ENCODE results near the gene ARL6IP4. TPM values are rescaled to one million over a fixed set of nuclear protein-coding genes. Genes with fewer than 3 reads are reported as not detected.

ARL6IP4 gene
- total RNA-seq, 1 experiment from 2014 or later: 133 TPM

DNA sequence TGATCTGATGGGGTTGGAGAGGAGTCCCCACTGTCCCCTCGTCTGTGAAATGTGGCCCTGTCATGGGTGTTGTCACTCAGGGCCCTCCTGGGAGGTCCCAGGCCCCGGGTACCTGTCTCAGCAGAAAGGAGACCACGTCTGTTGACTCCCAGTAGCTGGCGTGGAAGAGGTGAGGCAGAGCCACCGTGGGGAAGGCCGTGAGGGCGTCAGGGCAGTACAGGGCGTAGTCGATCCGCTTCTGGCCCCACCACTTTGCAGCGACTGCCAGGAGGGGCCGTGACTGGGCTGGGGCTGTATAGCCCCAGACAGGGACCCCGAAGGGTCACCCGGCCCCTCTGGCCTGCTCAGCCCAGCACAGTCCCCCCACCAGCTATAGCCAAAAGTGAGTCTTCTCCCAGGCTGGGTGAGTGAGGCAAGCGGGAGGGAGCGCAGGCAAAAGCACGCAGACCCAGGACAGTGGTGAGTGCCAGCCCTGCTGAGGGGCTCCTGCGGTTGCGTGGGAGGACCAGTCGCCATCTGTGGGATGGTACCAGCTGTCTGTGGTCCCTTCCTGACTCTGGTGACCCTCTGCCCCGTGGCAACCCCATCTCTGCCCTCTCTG lies 8.2 kb downstream of the ARL6IP4 start (continued):
- no peak for TF ChIP-seq TEAD1 (CRISPR knock-in tag; IDR thresholded peaks at IDR 0.05)
- TF ChIP-seq CREB1 (CRISPR knock-in tag; IDR thresholded peaks at IDR 0.05): no peak
- no peak for TF ChIP-seq ELF4 (CRISPR knock-in tag; IDR thresholded peaks at IDR 0.05; ENCODE audit: low read depth)
- TF ChIP-seq SMAD3 (CRISPR knock-in tag; IDR thresholded peaks at IDR 0.05; ENCODE audit: borderline replicate concordance): no peak
- no peak for TF ChIP-seq RELA (CRISPR knock-in tag; IDR thresholded peaks at IDR 0.05; ENCODE audit: borderline replicate concordance)
- TF ChIP-seq JUN (CRISPR knock-in tag; IDR thresholded peaks at IDR 0.05): no peak

DNA sequence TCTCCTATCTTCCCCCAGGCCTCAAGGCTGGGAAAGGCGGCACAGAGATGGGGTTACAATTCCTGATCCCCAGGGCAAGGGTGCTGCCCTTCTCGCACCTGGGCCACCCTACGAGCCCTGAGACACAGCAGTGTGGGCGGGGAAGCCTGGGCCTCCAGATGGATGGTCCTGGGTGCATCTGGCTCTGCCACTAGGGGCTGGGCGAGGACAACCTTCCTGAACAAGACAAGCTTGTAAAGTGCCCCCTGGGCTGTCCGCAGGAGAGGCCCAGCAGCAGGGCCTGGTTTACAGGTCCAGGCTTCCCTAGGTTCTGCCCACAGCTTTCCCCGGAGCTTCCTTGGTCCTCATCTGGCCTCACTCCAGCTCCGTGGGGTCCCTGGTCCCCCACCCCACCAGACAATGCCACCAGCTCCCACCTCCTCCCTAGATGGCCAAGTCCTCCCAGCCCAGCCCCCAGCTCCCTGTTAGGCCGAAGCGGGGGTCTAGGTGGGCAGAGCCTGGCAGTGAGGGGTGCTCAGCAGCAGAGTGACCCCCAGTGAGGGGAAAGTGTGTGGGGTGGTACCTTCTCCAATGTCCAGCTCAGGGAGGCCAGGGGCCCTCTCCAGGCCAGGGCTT lies 8.9 kb downstream of the ARL6IP4 start:
- Mint-ChIP-seq H3K9me3 (no peaks in the 10 kb centered on the region), H3K27me3 (ENCODE audit: low read depth) (no peaks in the 10 kb centered on the region), H3K27ac (no peak overlapping the region), H3K4me3 (no peak overlapping the region), H3K36me3 (no peaks in the 10 kb centered on the region; the same call in 1 of the 2 replicates), H3K4me1 (peaks cover 3% of the 10 kb centered on the region; the same call in 1 of the 2 replicates)
- CTCF ChIA-PET: interaction anchor here (0.8 to 3.2 kb wide), 9 partner anchors 10 to 249 kb away, joined by 3 to 18 read pairs (median 3); partner anchors contain the start of genes MPHOSPH9 and PITPNM2
- TF ChIP-seq, protein P1, sequence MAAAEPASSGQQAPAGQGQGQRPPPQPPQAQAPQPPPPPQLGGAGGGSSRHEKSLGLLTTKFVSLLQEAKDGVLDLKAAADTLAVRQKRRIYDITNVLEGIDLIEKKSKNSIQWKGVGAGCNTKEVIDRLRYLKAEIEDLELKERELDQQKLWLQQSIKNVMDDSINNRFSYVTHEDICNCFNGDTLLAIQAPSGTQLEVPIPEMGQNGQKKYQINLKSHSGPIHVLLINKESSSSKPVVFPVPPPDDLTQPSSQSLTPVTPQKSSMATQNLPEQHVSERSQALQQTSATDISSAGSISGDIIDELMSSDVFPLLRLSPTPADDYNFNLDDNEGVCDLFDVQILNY (CRISPR knock-in tag; IDR thresholded peaks at IDR 0.05): no peak
- TF ChIP-seq, protein P2, sequence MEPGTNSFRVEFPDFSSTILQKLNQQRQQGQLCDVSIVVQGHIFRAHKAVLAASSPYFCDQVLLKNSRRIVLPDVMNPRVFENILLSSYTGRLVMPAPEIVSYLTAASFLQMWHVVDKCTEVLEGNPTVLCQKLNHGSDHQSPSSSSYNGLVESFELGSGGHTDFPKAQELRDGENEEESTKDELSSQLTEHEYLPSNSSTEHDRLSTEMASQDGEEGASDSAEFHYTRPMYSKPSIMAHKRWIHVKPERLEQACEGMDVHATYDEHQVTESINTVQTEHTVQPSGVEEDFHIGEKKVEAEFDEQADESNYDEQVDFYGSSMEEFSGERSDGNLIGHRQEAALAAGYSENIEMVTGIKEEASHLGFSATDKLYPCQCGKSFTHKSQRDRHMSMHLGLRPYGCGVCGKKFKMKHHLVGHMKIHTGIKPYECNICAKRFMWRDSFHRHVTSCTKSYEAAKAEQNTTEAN (CRISPR knock-in tag; IDR thresholded peaks at IDR 0.05): no peak
- no peak for TF ChIP-seq JUN (CRISPR knock-in tag; IDR thresholded peaks at IDR 0.05)
- POLR2A ChIA-PET: no interaction called here
- ATAC-seq (peak; percentile 25), DNase-seq (ENCODE audit: low spot score) (no peak)

DNA sequence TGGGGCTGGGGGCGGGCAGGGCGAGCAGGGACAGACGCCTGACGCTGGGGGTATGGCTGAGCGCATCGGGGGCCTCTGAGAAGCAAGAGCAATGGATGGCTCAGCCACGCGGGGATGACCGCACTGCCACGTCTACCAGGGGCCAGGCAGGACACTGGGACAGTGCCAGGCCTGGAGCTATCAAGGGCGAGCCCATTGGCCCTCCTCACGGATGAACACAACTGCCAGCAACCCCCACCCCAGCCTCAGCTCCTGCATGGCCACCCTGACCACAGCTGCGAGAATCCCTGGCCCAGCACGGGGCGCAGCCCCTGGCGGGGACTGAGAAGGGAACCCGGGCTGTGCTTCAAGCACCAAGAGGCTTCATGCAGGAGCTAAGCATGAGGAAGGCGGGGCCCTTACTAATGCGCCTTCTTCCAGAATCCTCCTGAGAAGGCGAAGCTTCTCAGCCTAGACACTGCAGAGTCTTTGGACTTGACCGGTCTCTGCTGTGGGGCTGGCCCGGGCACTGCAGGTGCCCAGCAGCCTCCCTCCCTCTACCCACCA lies 9.5 kb downstream of the ARL6IP4 start:
- H3K4me3 Mint-ChIP-seq: no peak overlapping the region
- ATAC-seq: no peak

More for the DNA sequence above, 9.5 kb downstream of the ARL6IP4 start:
- Mint-ChIP-seq H3K27me3 (ENCODE audit: low read depth) (no peaks in the 10 kb centered on the region), H3K4me1 (no peaks in the 10 kb centered on the region), H3K27ac (no peak overlapping the region), H3K36me3 (no peaks in the 10 kb centered on the region; the same call in 1 of the 2 replicates), H3K9me3 (no peaks in the 10 kb centered on the region)
- ChIA-PET CTCF (interaction anchor here (0.8 to 3.2 kb wide), 9 partner anchors 10 to 248 kb away, joined by 3 to 18 read pairs (median 3); partner anchors contain the start of genes MPHOSPH9 and PITPNM2), POLR2A (no interaction called here)
- DNase-seq (ENCODE audit: low spot score): no peak
- no peak for TF ChIP-seq RORB (CRISPR knock-in tag; IDR thresholded peaks at IDR 0.05)
- TF ChIP-seq NFE2L1 (CRISPR knock-in tag; IDR thresholded peaks at IDR 0.05): no peak
- TF ChIP-seq, protein P3, sequence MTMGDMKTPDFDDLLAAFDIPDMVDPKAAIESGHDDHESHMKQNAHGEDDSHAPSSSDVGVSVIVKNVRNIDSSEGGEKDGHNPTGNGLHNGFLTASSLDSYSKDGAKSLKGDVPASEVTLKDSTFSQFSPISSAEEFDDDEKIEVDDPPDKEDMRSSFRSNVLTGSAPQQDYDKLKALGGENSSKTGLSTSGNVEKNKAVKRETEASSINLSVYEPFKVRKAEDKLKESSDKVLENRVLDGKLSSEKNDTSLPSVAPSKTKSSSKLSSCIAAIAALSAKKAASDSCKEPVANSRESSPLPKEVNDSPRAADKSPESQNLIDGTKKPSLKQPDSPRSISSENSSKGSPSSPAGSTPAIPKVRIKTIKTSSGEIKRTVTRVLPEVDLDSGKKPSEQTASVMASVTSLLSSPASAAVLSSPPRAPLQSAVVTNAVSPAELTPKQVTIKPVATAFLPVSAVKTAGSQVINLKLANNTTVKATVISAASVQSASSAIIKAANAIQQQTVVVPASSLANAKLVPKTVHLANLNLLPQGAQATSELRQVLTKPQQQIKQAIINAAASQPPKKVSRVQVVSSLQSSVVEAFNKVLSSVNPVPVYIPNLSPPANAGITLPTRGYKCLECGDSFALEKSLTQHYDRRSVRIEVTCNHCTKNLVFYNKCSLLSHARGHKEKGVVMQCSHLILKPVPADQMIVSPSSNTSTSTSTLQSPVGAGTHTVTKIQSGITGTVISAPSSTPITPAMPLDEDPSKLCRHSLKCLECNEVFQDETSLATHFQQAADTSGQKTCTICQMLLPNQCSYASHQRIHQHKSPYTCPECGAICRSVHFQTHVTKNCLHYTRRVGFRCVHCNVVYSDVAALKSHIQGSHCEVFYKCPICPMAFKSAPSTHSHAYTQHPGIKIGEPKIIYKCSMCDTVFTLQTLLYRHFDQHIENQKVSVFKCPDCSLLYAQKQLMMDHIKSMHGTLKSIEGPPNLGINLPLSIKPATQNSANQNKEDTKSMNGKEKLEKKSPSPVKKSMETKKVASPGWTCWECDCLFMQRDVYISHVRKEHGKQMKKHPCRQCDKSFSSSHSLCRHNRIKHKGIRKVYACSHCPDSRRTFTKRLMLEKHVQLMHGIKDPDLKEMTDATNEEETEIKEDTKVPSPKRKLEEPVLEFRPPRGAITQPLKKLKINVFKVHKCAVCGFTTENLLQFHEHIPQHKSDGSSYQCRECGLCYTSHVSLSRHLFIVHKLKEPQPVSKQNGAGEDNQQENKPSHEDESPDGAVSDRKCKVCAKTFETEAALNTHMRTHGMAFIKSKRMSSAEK (CRISPR knock-in tag; IDR thresholded peaks at IDR 0.05; ENCODE audit: borderline replicate concordance): no peak
- no peak for TF ChIP-seq ZNF219 (CRISPR knock-in tag; IDR thresholded peaks at IDR 0.05; ENCODE audit: borderline replicate concordance)
- no peak for TF ChIP-seq SMAD4 (CRISPR knock-in tag; IDR thresholded peaks at IDR 0.05)
- TF ChIP-seq CREM (CRISPR knock-in tag; IDR thresholded peaks at IDR 0.05): no peak
- no peak for TF ChIP-seq GABPB1 (CRISPR knock-in tag; IDR thresholded peaks at IDR 0.05)
- no peak for TF ChIP-seq CREB1 (CRISPR knock-in tag; IDR thresholded peaks at IDR 0.05)
- TF ChIP-seq TEAD4 (CRISPR knock-in tag; IDR thresholded peaks at IDR 0.05): no peak

Measured in WTC11 (cell line).